SK-N-SH (cell line): ENCODE measurements around the gene COPS9. TPM values are rescaled to one million over a fixed set of nuclear protein-coding genes. Genes with fewer than 3 reads are reported as not detected.

Source experiments
- CTCF ChIA-PET: fragments of 300-600, 350-600 bp; formaldehyde crosslinking; extraction: SDS; loops from one replicate; lab custom pipeline; 2021; lab: Yijun Ruan, JAX
- POLR2A ChIA-PET: fragments of 350-600 bp; sonication (Branson Sonifier 250); formaldehyde crosslinking; extraction: SDS; loops from one replicate; lab custom pipeline; 2020; ENCODE audit warnings: antibody characterized with exemption, inconsistent platforms; lab: Yijun Ruan, JAX
- DNase-seq: peaks from one replicate; pipeline ENCODE4 v3.0.0; 2012
- H2AFZ ChIP-seq: fragments of 200-600 bp; sonication (generic); 2 replicates; pipeline ENCODE4 v1.8.1; 2016; ENCODE audit warnings: antibody characterized with exemption, mild to moderate bottlenecking, low read depth
- H3F3A ChIP-seq: fragments of 200-600 bp; sonication (generic); replicated peaks from 2 replicates; pipeline ENCODE3; 2016; ENCODE audit warnings: antibody characterized with exemption, mild to moderate bottlenecking; ENCODE audit not compliant: insufficient read depth
- H3K27ac ChIP-seq, 2 experiments: fragments of 200-500 bp in 1 of 2; fragments of 200-600 bp in 1 of 2; sonication (Bioruptor generic) in 1 of 2; sonication (generic), shearing (Covaris generic) in 1 of 2; 2 replicates each; pipeline versions ENCODE4 v1.5.1 to v1.6.1; 2014 to 2016; ENCODE audit warnings: low read depth in 2 of 2, inconsistent platforms in 1 of 2, low read length in 1 of 2, mild to moderate bottlenecking in 1 of 2, mixed read lengths in 1 of 2
- H3K27me3 ChIP-seq: fragments of 200-600 bp; sonication (generic), shearing (Covaris generic); 2 replicates; pipeline ENCODE4 v1.6.1; 2016; ENCODE audit warnings: mixed run types; ENCODE audit not compliant: insufficient read depth
- H3K36me3 ChIP-seq, 2 experiments: fragments of 200-500 bp in 1 of 2; fragments of 200-600 bp in 1 of 2; sonication (Bioruptor generic) in 1 of 2; sonication (generic) in 1 of 2; replicated peaks in 1 of 2; 2 replicates each; pipeline versions ENCODE3 to v1.5.1; 2014 to 2016; ENCODE audit warnings: low read length in 1 of 2, mild to moderate bottlenecking in 1 of 2; ENCODE audit not compliant: insufficient read depth in 2 of 2, control insufficient read depth in 1 of 2
- H3K4me1 ChIP-seq, 2 experiments: fragments of 200-500 bp in 1 of 2; fragments of 200-600 bp in 1 of 2; sonication (Bioruptor generic) in 1 of 2; sonication (generic), shearing (Covaris generic) in 1 of 2; 2 replicates each; pipeline versions ENCODE4 v1.5.1 to v1.6.1; 2014 to 2016; ENCODE audit warnings: low read depth in 1 of 2, low read length in 1 of 2, mixed run types in 1 of 2; ENCODE audit not compliant: insufficient read depth in 2 of 2, control insufficient read depth in 1 of 2
- H3K4me2 ChIP-seq: fragments of 200-600 bp; sonication (generic), shearing (Covaris generic); 2 replicates; pipeline ENCODE4 v1.6.1; 2017; ENCODE audit warnings: mixed run types
- H3K4me3 ChIP-seq, 2 experiments: fragments of 200-500 bp in 1 of 2; fragments of 200-600 bp in 1 of 2; sonication (Bioruptor generic) in 1 of 2; sonication (generic), shearing (Covaris generic) in 1 of 2; 2 replicates each; pipeline versions ENCODE4 v1.5.1 to v1.8.1; 2014 to 2016; ENCODE audit warnings: low read depth in 2 of 2, inconsistent platforms in 1 of 2, low read length in 1 of 2, mild to moderate bottlenecking in 1 of 2, mixed read lengths in 1 of 2, moderate library complexity in 1 of 2
- H3K79me2 ChIP-seq: fragments of 200-600 bp; sonication (generic); 2 replicates; pipeline ENCODE4 v1.8.1; 2017; ENCODE audit warnings: mild to moderate bottlenecking; ENCODE audit not compliant: insufficient read depth
- H3K9ac ChIP-seq: fragments of 200-600 bp; sonication (generic); 2 replicates; pipeline ENCODE4 v1.6.1; 2017; ENCODE audit warnings: mixed run types
- H3K9me2 ChIP-seq: fragments of 200-600 bp; sonication (generic); 2 replicates; pipeline ENCODE4 v1.6.1; 2017; ENCODE audit warnings: mixed run types
- H3K9me3 ChIP-seq: fragments of 200-600 bp; sonication (generic); 2 replicates; pipeline ENCODE4 v1.6.1; 2017; ENCODE audit warnings: mixed run types, mild to moderate bottlenecking, moderate library complexity
- H4K20me1 ChIP-seq: fragments of 200-600 bp; sonication (generic); 2 replicates; pipeline ENCODE4 v1.6.1; 2017; ENCODE audit warnings: mild to moderate bottlenecking, mixed run types; ENCODE audit not compliant: insufficient read depth
- FOSL2 ChIP-seq: IDR thresholded peaks from 2 replicates; pipeline ENCODE4 v1.4.0; 2012; ENCODE audit warnings: low read depth, mild to moderate bottlenecking, moderate library complexity, borderline replicate concordance
- FOXJ3 ChIP-seq: sonication (generic); formaldehyde crosslinking; IDR thresholded peaks from 2 replicates; pipeline ENCODE4 v1.5.1; 2020; ENCODE audit warnings: mild to moderate bottlenecking, missing genetic modification reagents
- MXI1 ChIP-seq: IDR thresholded peaks from 2 replicates; pipeline ENCODE4 v1.6.1; 2012; ENCODE audit warnings: mild to moderate bottlenecking, low read depth, low read length, improper control_type of control experiment
- NFIC ChIP-seq: IDR thresholded peaks from 2 replicates; pipeline ENCODE4 v1.4.0; 2012; ENCODE audit warnings: borderline replicate concordance
- PBX3 ChIP-seq: IDR thresholded peaks from 2 replicates; pipeline ENCODE4; 2012
- POLR2AphosphoS5 ChIP-seq: IDR thresholded peaks from 2 replicates; pipeline ENCODE4 v1.6.1; 2012; ENCODE audit warnings: low read depth, low read length
- RCOR1 ChIP-seq: fragments of 150-350 bp; IDR thresholded peaks from 2 replicates; pipeline ENCODE4 v1.6.1; 2017; ENCODE audit warnings: antibody characterized with exemption, low read length
- SIN3A ChIP-seq: IDR thresholded peaks from 2 replicates; pipeline ENCODE4 v1.6.1; 2012; ENCODE audit warnings: low read depth, mild to moderate bottlenecking, low read length, moderate library complexity, borderline replicate concordance
- SMC3 ChIP-seq: IDR thresholded peaks from 2 replicates; pipeline ENCODE4 v1.6.1; 2012; ENCODE audit warnings: low read depth, low read length, improper control_type of control experiment
- YY1 ChIP-seq: IDR thresholded peaks from 2 replicates; pipeline ENCODE4 v1.4.0; 2012; ENCODE audit warnings: low read depth, mild to moderate bottlenecking
- ZBTB33 ChIP-seq: IDR thresholded peaks from 2 replicates; pipeline ENCODE4 v1.4.0; 2012; ENCODE audit warnings: low read depth, borderline replicate concordance
- WGBS: methylation state at CpG from one replicate; pipeline ENCODE4 v1.1.6; 2017; ENCODE audit warnings: low lambda C conversion rate; 5-methylcytosine and 5-hydroxymethylcytosine counted together
- polyA plus RNA-seq, 3 experiments: library from polyadenylated mRNA; depleted of rRNA; stranded (reverse); fragments of >200 nt; gene quantifications; 2 replicates each; pipeline ENCODE4 v1.2.3, GENCODE V29; 2012
- TF ChIP-seq, protein P1 (sequence below): IDR thresholded peaks from 2 replicates; pipeline ENCODE4 v1.4.0; 2012; ENCODE audit warnings: low read depth
- TF ChIP-seq, protein P2 (sequence below): IDR thresholded peaks from 2 replicates; pipeline ENCODE4 v1.6.1; 2012; ENCODE audit warnings: mild to moderate bottlenecking, low read depth, low read length, moderate library complexity
- TF ChIP-seq, protein P3 (sequence below): fragments of 150-350 bp; IDR thresholded peaks from 2 replicates; pipeline ENCODE4 v1.6.1; 2016; ENCODE audit warnings: mild to moderate bottlenecking, low read depth, low read length
- TF ChIP-seq, protein P4 (sequence below): IDR thresholded peaks from 2 replicates; pipeline ENCODE4 v1.4.0; 2012; ENCODE audit warnings: low read depth, borderline replicate concordance

The COPS9 gene
- polyA plus RNA-seq, 1 of the 3 experiments (the other 2 are of a cell fraction): 717 TPM

DNA sequence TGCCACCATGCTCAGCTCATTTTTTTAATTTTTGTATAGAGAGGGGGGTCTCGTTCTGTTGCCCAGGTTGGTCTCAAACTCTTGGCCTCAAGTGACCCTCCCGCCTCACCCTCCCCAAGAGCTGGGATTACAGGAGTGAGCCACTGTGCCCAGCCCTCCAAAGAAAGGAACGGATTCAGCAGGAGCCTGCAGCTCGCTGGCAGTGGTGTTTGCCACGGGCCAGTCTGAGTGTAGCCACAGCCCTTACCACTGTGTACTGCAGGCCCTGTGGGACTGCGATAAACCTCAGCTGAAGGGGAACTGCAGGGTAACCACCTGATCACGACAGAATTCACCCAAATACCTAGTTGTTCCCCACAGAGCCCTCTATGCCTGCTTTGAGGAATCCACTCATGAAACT is 6.8 kb downstream of the COPS9 start:
- no peak overlapping the region for H3K27ac ChIP-seq
- peaks cover 10 to 70% of the 10 kb centered on the region in 2 experiments for H3K36me3 ChIP-seq
- H4K20me1 ChIP-seq: peaks cover 5% of the 10 kb centered on the region
- H3K9me2 ChIP-seq: no peaks in the 10 kb centered on the region
- no peak for DNase-seq
- no peaks in the 10 kb centered on the region for H3K9me3 ChIP-seq
- H3K4me2 ChIP-seq: no peak overlapping the region
- no peaks in the 10 kb centered on the region for H3F3A ChIP-seq
- no peak overlapping the region for H3K4me3 ChIP-seq
- H3K9ac ChIP-seq: no peak overlapping the region
- H2AFZ ChIP-seq: no peak overlapping the region
- peaks cover 18% of the 10 kb centered on the region for H3K79me2 ChIP-seq
- CTCF ChIA-PET: interaction anchor here (0.6 to 2.5 kb wide), 4 partner anchors 14 to 527 kb away, joined by 3 to 9 read pairs (median 8); no protein-coding TSS in a partner anchor
- POLR2A ChIA-PET: interaction anchor here (1.0 kb wide), 1 partner anchor 9 kb away, joined by 3 read pairs; no protein-coding TSS in a partner anchor
- peaks cover 1 to 2% of the 10 kb centered on the region in 2 experiments; a peak in 1 of 4 replicates for H3K4me1 ChIP-seq
- TF ChIP-seq ZBTB33 (no peak), POLR2AphosphoS5 (no peak), SIN3A (no peak), RCOR1 (no peak), FOSL2 (no peak), SMC3 (no peak), YY1 (no peak)
- TF ChIP-seq, protein P1, sequence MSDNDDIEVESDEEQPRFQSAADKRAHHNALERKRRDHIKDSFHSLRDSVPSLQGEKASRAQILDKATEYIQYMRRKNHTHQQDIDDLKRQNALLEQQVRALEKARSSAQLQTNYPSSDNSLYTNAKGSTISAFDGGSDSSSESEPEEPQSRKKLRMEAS: no peak
- TF ChIP-seq, protein P2, sequence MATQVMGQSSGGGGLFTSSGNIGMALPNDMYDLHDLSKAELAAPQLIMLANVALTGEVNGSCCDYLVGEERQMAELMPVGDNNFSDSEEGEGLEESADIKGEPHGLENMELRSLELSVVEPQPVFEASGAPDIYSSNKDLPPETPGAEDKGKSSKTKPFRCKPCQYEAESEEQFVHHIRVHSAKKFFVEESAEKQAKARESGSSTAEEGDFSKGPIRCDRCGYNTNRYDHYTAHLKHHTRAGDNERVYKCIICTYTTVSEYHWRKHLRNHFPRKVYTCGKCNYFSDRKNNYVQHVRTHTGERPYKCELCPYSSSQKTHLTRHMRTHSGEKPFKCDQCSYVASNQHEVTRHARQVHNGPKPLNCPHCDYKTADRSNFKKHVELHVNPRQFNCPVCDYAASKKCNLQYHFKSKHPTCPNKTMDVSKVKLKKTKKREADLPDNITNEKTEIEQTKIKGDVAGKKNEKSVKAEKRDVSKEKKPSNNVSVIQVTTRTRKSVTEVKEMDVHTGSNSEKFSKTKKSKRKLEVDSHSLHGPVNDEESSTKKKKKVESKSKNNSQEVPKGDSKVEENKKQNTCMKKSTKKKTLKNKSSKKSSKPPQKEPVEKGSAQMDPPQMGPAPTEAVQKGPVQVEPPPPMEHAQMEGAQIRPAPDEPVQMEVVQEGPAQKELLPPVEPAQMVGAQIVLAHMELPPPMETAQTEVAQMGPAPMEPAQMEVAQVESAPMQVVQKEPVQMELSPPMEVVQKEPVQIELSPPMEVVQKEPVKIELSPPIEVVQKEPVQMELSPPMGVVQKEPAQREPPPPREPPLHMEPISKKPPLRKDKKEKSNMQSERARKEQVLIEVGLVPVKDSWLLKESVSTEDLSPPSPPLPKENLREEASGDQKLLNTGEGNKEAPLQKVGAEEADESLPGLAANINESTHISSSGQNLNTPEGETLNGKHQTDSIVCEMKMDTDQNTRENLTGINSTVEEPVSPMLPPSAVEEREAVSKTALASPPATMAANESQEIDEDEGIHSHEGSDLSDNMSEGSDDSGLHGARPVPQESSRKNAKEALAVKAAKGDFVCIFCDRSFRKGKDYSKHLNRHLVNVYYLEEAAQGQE: no peak
- WGBS: 89% methylated on average over 7 of the region's 7 CpGs
- H3K27me3 ChIP-seq: no peaks in the 10 kb centered on the region

GRCh38 chr2:240128608-240129145 is 7.4 kb downstream of the COPS9 start:
- Histone ChIP-seq H3K27me3 (no peaks in the 10 kb centered on the region), H3K79me2 (peaks cover 11% of the 10 kb centered on the region), H3K9me3 (no peaks in the 10 kb centered on the region), H3K9ac (no peak overlapping the region), H3K27ac (no peak overlapping the region), H3K36me3 (peaks cover 10 to 66% of the 10 kb centered on the region in 2 experiments), H2AFZ (no peak overlapping the region), H4K20me1 (no peaks in the 10 kb centered on the region), H3K4me1 (no peaks in the 10 kb centered on the region), H3K9me2 (no peaks in the 10 kb centered on the region), H3F3A (no peaks in the 10 kb centered on the region), H3K4me2 (no peak overlapping the region), H3K4me3 (no peak overlapping the region)
- ChIA-PET POLR2A (interaction anchor here (1.0 kb wide), 1 partner anchor 10 kb away, joined by 3 read pairs; no protein-coding TSS in a partner anchor), CTCF (interaction anchor here (0.6 to 2.5 kb wide), 4 partner anchors 15 to 527 kb away, joined by 3 to 9 read pairs (median 8); no protein-coding TSS in a partner anchor)
- no peak for DNase-seq
- 86% methylated on average over 9 of the region's 12 CpGs for WGBS
- no peak for TF ChIP-seq POLR2AphosphoS5
- TF ChIP-seq PBX3: no peak
- TF ChIP-seq, protein P3, sequence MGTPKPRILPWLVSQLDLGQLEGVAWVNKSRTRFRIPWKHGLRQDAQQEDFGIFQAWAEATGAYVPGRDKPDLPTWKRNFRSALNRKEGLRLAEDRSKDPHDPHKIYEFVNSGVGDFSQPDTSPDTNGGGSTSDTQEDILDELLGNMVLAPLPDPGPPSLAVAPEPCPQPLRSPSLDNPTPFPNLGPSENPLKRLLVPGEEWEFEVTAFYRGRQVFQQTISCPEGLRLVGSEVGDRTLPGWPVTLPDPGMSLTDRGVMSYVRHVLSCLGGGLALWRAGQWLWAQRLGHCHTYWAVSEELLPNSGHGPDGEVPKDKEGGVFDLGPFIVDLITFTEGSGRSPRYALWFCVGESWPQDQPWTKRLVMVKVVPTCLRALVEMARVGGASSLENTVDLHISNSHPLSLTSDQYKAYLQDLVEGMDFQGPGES: no peak
- TF ChIP-seq NFIC: no peak
- TF ChIP-seq, protein P4, sequence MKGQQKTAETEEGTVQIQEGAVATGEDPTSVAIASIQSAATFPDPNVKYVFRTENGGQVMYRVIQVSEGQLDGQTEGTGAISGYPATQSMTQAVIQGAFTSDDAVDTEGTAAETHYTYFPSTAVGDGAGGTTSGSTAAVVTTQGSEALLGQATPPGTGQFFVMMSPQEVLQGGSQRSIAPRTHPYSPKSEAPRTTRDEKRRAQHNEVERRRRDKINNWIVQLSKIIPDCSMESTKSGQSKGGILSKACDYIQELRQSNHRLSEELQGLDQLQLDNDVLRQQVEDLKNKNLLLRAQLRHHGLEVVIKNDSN: no peak
- TF ChIP-seq MXI1: no peak
- TF ChIP-seq RCOR1: no peak
- no peak for TF ChIP-seq YY1
- TF ChIP-seq SIN3A: no peak
- no peak for TF ChIP-seq FOXJ3 (CRISPR knock-in tag)
